HG03469 (cell line): ENCODE results near the gene SREBF1.

Experiments
- ATAC-seq: cut with Tn5 transposase; IDR thresholded peaks from one replicate; pipeline ENCODE4 v1.9.1; 2021; ENCODE audit warnings: mild to moderate bottlenecking, moderate library complexity, moderate number of reproducible peaks; ENCODE audit not compliant: unreplicated experiment

The SREBF1 gene

DNA sequence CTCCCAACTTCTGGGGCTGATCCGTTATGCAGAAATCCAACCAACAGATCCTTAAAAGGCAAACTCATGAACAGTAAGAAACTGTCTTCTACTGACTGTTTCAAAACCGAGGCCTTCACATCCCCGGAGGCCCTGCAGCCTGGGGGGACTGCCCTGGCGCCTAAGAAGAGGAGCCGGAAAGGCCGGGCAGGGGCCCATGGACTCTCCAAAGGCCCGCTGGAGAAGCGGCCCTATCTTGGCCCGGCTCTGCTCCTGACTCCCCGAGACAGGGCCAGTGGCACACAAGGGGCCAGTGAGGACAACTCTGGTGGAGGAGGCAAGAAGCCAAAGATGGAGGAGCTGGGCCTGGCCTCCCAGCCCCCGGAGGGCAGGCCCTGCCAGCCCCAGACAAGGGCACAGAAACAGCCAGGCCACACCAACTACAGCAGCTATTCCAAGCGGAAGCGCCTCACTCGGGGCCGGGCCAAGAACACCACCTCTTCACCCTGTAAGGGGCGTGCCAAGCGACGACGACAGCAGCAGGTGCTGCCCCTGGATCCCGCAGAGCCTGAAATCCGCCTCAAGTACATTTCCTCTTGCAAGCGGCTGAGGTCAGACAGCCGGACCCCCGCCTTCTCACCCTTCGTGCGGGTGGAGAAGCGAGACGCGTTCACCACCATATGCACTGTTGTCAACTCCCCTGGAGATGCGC lies 39.5 kb downstream of the SREBF1 start:
- no peak for ATAC-seq

DNA sequence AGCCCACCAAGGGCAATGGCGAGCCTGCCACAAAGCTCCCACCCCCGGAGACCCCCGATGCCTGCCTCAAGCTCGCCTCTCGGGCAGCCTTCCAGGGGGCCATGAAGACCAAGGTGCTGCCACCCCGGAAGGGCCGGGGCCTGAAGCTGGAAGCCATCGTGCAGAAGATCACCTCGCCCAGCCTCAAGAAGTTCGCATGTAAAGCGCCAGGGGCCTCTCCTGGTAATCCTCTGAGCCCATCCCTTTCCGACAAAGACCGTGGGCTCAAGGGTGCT lies 40.1 kb downstream of the SREBF1 start:
- ATAC-seq: no peak

DNA sequence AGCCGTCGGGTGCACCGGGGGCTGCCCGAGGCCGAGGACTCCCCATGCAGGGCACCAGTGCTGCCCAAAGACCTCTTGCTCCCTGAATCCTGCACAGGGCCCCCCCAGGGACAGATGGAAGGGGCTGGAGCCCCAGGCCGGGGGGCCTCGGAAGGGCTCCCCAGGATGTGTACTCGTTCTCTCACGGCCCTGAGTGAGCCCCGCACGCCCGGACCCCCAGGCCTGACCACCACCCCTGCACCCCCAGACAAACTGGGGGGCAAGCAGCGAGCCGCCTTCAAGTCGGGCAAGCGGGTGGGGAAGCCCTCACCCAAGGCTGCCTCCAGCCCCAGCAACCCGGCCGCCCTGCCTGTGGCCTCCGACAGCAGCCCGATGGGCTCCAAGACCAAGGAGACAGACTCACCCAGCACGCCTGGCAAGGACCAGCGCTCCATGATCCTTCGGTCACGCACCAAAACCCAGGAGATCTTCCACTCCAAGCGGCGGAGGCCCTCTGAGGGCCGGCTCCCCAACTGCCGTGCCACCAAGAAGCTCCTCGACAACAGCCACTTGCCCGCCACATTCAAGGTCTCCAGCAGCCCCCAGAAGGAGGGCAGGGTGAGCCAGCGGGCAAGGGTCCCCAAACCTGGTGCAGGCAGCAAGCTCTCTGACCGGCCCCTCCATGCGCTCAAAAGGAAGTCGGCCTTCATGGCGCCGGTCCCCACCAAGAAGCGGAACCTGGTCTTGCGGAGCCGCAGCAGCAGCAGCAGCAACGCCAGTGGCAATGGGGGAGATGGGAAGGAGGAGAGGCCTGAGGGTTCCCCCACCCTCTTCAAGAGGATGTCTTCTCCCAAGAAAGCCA lies 40.6 kb downstream of the SREBF1 start:
- no peak for ATAC-seq

DNA sequence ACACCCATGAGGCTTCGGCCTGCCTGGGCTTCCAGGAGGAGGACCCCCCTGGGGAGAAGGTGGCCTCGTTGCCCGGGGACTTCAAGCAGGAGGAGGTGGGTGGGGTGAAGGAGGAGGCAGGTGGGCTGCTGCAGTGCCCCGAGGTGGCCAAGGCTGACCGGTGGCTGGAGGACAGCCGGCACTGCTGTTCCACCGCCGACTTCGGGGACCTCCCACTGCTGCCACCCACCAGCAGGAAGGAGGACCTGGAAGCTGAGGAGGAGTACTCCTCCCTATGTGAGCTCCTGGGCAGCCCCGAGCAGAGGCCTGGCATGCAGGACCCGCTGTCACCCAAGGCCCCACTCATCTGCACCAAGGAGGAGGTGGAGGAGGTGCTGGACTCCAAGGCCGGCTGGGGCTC lies 41.5 kb downstream of the SREBF1 start:
- no peak for ATAC-seq

DNA sequence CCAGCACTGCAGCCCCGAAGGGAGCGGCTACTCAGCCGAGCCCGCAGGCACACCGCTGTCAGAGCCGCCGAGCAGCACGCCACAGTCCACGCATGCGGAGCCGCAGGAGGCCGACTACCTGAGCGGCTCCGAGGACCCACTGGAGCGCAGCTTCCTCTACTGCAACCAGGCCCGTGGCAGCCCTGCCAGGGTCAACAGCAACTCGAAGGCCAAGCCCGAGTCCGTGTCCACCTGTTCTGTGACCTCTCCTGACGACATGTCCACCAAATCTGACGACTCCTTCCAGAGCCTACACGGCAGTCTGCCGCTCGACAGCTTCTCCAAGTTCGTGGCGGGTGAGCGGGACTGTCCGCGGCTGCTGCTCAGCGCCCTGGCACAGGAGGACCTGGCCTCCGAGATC lies 42.4 kb downstream of the SREBF1 start:
- ATAC-seq: no peak

DNA sequence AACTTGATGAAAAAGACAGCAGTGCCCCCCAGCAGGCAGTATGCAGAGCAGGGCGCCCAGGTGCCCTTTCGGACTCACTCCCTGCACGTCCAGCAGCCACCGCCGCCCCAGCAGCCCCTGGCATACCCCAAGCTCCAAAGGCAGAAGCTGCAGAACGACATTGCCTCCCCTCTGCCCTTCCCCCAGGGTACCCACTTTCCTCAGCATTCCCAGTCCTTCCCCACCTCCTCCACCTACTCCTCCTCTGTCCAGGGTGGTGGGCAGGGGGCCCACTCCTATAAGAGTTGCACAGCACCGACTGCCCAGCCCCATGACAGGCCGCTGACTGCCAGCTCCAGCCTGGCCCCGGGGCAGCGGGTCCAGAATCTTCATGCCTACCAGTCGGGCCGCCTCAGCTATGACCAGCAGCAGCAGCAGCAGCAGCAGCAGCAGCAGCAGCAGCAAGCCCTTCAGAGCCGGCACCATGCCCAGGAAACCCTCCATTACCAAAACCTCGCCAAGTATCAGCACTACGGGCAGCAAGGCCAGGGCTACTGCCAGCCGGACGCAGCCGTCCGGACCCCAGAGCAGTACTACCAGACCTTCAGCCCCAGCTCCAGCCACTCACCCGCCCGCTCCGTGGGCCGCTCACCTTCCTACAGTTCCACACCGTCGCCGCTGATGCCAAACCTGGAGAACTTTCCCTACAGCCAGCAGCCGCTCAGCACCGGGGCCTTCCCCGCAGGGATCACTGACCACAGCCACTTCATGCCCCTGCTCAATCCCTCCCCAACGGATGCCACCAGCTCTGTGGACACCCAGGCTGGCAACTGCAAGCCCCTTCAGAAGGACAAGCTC lies 43.2 kb downstream of the SREBF1 start:
- no peak for ATAC-seq

DNA sequence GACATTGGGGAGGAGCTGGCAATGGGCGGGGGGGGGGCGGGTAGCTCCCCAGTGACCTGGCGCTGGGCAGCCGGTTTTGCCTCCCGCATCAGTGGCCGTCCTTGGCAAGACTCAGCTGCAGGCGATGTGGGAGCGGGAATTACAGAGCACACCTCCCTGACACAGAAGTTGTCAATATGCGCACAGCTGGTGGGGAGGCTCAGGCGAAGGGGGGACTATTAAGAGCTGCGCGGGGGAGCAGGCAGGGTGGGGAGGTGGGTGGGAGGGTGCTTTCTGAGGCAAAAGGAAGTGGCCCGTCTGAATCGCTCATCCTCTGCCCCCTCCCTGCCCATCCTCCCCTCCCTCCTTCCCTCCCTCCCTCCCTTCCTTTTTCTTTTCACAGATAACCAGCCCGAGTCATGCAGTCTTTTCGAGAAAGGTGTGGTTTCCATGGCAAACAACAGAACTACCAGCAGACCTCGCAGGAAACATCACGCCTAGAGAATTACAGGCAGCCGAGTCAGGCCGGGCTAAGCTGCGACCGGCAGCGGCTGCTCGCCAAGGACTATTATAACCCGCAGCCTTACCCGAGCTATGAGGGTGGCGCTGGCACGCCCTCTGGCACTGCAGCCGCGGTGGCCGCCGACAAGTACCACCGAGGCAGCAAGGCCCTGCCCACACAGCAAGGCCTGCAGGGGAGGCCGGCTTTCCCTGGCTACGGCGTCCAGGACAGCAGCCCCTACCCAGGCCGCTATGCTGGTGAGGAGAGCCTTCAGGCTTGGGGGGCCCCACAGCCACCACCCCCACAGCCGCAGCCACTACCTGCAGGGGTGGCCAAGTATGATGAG lies 44.0 kb downstream of the SREBF1 start:
- no peak for ATAC-seq

DNA sequence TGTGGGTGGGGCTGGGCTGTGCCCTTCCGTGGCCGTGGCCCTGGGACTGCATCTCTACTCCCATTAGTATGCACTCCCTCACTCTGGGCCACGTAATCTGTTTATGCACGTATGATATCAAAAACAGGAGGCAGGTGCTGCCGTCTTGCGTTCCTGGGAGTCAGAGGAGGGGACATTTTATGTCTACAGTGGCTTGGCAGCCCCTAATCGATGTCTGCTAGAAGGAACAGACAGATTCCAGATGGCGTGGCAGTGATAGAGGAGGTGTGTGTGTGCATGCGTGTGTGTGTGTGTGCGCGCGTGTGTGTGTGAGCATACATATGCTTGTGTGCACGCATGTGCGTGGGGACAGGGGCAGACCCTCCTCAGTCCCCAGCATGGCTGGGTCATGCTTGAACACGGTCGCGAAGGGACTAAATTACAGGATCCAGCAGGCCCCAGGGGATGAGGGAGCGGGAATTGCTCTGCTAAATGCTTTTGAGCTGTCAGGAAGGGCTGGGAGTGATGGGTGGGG lies 44.7 kb downstream of the SREBF1 start:
- no peak for ATAC-seq

DNA sequence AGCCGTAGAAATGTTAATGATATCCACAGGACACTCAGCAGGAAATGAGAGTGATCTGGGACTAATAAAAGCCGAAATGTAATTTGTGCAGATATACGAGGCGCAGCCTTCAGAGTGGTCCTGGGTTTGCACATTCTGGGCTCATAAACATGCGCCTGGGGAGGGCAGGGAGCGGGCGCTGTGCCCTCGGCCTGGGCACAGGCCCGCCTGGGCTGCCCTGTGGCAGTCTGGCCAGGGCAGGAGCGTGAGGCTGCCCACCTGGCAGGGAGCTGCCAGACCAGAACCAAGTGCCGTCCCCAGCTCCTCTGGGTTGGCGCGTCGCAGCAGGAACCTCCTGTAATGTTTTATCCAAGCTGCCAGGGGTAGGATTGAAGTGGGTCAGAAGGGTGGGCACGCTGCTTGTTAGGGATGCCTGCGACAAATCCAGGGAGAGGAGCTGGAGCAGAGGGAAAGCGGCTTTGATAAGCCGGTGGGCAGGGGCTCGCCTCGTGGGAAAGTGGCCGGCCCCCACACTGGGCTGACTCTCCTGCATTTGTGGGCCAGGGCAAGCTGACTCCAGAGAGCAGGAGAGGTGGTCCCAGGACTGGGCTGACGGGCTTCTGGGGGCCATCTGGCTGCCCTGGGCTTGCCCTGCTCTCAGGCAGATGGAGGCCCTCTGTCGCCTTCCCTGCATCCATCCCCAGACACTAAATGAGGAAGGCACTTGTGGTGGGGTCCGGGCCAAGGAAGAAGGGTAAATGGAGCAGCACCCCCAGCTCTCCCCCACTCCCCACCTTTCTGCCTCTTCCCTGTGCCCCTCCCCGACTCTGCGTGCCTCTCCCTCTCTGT lies 45.9 kb downstream of the SREBF1 start:
- no peak for ATAC-seq

DNA sequence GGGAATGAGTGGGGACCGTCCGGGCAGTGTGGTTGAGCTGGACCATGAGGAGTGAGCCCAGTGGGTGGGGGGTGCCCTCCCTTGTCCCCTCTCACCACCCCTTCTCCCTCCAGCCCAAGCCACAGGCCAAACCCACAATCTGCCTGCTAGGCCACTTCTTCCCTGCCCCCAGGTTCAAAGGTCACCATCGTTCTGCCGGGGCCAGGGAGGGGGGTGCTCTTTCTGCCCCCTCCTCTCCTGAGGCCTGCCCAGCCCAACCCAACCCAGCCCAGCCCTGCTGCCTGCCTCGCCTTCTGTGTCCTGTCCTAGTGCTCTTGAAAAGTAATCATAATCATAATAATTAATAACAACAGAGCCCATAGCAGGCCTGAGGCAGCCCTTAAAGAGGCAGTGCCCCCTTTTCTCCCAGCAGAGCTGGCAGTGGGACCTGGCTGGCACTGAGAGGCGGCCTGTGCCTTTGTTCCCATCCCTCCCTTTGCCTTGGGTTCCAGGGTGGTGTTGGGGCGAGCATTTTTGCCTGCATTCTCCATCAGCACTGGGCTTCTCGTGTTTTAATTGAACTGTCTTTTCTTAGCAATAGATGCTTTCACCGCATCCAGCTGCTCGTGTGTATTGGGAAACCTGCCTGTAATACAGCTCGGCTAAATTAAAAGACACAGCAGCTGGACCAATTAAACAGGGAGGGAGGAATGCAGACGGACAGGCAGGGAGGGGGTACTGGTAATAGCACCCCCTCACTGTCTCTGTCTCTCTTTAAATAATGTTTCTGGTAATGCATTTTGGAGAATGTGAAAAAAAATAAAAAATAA lies 46.8 kb downstream of the SREBF1 start:
- ATAC-seq: no peak

DNA sequence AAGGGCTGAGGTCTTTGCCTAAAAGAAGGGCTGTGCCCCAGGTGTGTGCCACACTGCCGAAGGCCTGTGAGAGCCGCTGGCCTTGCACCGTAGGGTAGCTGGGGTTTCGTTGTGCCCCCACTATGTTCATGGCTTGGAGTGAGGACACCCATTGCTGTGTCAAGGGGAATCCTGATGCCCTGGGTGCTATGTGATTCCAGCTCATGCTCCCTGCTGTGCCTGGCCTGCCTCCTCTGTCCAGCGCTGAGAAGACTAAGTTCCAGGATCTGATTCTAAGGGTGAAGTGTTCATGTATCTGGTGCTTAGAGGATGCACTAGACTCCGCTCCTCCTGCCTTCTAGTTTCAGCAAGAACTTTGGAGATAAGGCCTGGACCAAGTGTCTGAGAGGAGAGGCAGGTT lies 47.4 kb downstream of the SREBF1 start:
- no peak for ATAC-seq

DNA sequence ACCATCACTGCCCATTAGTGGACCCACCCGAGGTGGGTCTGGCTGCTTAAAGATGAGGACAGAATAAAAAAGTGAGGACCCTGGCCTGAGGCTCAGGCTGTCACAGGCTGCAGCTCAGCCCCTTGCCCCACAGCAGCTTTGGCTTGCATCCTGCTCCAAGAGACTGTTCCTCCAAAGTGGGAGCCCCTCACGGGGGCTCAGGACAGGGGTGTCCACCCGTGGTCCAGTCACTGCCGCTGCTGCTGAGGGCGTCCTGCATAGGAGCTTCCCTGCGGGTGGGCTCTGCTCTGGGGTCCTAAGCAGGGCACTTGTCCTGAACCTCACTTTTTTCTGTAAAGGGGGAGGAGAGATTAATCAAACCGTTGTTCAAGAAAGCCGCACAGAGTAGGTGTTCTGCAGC lies 47.8 kb downstream of the SREBF1 start:
- ATAC-seq: no peak

DNA sequence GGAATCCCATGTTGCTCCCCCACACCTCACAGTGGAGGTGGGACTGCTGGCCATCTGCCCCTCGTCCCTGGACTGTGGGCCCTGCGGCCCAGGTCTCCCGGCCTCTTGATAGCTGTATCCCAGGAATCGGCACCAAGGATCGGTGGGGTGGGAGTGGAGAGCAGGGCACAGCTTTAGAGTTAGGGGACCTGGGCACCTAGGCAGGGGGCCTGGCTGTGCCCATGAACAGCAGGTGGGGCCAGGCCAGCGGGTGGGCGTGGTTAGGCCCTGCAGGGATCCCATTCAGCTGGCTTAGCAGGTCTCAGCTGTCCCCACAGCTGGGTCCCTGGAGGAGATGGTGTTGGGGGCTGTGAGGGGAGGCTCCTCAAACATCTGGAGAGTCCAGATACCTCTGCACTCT lies 49.2 kb downstream of the SREBF1 start:
- no peak for ATAC-seq

DNA sequence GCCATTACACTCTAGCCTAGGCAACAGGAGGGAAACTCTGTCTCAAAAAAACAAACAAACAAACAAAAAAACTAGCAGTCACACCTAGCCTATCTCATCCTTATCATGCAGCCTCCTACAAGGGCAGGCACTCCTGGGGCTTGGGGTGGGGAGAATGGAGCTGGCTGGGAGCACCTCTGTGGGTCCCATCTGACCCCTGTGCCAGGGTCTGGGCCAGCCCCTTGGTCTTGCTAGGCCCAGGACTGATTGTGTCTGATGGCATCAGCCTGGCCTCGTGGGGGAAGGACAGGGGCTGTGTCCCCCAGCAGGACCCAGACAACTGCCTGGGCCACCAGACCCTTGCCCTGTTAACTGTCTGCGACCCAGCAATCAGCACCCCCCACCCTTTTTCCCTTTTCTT lies 49.8 kb downstream of the SREBF1 start:
- ATAC-seq: no peak

DNA sequence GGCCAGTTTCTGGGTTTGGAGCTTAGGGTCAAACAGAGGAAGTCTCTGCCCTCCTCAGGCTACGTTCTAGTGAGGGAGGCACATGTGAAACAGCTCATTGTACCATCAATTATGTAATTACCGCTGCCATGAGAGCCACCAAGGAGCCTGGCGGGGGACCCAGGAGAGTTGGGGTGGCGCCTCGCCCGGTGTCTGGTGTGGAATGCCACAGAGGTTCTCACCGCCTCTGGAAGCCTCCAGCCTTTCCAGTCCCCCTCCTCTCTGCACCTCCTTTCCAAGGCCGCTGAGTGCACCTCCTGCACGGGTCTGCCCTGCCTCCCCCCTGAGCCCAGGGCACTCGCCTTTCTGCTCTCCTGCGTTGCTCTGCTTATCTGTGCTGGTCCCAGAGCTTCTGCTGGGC lies 51.4 kb downstream of the SREBF1 start:
- no peak for ATAC-seq

DNA sequence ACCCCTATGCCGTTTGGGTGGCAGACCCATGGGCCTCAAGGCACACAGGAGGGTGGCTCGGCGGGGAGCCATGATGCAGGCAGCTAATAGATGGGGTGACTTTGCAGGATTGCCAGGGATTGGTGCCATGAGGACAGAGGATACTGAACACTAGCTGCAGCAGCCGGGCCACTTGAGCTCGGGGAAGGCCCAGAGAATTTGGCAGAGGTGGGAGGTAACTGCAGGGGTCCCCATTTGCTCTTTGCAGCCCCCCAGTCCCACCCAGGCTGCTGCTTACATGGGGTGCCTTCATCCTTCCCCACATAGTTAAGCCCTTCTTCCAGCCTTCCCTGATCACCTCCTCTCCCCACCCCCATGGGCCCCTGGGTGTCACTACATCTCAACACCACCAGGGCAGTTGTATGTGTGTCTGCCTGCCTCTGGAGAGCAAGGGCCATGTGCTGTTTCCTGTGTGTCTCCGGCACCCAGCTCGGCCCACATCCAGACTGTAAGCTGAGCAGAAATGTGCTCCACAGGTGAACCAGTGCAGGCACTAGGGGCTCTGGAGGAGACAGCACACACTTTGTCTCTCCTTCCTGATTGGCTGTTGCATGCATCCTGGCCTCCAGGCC lies 52.0 kb downstream of the SREBF1 start:
- no peak for ATAC-seq

DNA sequence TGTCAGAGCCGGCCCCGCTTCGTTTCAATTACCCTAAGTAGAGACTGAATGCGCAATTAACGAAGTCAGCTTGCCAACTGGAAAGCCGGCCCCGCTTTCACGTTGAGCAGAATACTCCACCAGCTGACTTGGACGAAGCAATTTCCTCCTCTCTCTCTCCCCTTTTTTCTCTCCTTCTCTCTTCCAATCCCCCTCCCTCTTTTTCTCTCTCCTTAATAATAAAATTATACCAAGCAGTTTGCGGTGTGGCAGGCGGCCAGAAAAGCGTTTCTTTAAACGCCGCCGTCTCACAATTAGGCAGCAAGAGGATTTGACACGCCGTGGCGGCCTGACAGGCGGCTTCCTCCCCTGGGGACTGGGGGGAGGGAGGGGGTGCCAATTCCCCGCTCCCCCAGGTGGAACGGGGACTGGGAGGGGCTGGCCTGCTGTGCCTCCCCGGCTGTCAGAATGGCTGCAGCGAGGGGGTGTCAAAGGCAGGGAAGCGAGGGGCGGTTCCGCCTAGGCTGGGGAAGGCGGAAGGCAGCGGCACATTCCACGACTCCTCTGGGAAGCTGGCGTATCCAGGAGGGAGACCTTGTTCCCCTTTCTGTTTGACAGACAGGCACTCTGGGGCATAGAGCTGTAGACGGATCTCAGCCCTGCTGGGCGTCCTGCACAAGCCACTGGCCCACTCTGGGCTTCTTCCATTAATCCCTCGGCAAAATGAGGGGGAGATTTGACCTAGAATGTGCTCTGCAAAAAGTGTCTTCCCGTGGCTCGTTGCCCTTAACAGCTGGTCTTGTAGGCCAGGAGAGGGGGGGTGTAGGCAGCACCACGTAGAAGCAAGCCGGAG lies 52.7 kb downstream of the SREBF1 start:
- ATAC-seq: no peak
